ENCODE results near the gene MYBPC2.

MYBPC2 gene

GRCh38 chr19:50482916-50483315 lies 50.2 kb downstream of the MYBPC2 start:
- Histone ChIP-seq H3K36me3 (ENCODE audit: control insufficient read depth, insufficient read depth, low read length) (peaks cover 16% of the 10 kb centered on the region), H3K4me1 (ENCODE audit: control insufficient read depth, insufficient read depth, low read length) (no peaks in the 10 kb centered on the region), H3K4me3 (ENCODE audit: low read length) (no peak overlapping the region), H3K27ac (ENCODE audit: low read depth, low read length) (no peak overlapping the region), H3K27me3 (ENCODE audit: control insufficient read depth, insufficient read depth, low read length) (peaks cover 5% of the 10 kb centered on the region), H3K9ac (ENCODE audit: low read length) (no peak overlapping the region)

GRCh38 chr19:50485284-50485955 lies 52.7 kb downstream of the MYBPC2 start:
- no peaks in the 10 kb centered on the region for H3K4me1 ChIP-seq (ENCODE audit: control insufficient read depth, insufficient read depth, low read length)

GRCh38 chr19:50486823-50487515 lies 54.3 kb downstream of the MYBPC2 start:
- peaks cover 9% of the 10 kb centered on the region for H3K36me3 ChIP-seq (ENCODE audit: control insufficient read depth, insufficient read depth, low read length)
- H3K4me3 ChIP-seq (ENCODE audit: low read length): no peak overlapping the region
- H3K27ac ChIP-seq (ENCODE audit: low read depth, low read length): no peak overlapping the region
- H3K27me3 ChIP-seq (ENCODE audit: control insufficient read depth, insufficient read depth, low read length): peaks cover 12% of the 10 kb centered on the region
- no peaks in the 10 kb centered on the region for H3K4me1 ChIP-seq (ENCODE audit: control insufficient read depth, insufficient read depth, low read length)
- no peak overlapping the region for H3K9ac ChIP-seq (ENCODE audit: low read length)

More at GRCh38 chr19:50485284-50485955, 52.7 kb downstream of the MYBPC2 start:
- no peak overlapping the region for H3K9ac ChIP-seq (ENCODE audit: low read length)
- no peak overlapping the region for H3K27ac ChIP-seq (ENCODE audit: low read depth, low read length)
- peaks cover 5% of the 10 kb centered on the region for H3K27me3 ChIP-seq (ENCODE audit: control insufficient read depth, insufficient read depth, low read length)
- no peak overlapping the region for H3K4me3 ChIP-seq (ENCODE audit: low read length)
- peaks cover 9% of the 10 kb centered on the region for H3K36me3 ChIP-seq (ENCODE audit: control insufficient read depth, insufficient read depth, low read length)

- Histone ChIP-seq H3K27ac (ENCODE audit: low read depth, low read length) (no peak overlapping the region), H3K4me3 (ENCODE audit: low read length) (no peak overlapping the region), H3K27me3 (ENCODE audit: control insufficient read depth, insufficient read depth, low read length) (peaks cover 12% of the 10 kb centered on the region), H3K36me3 (ENCODE audit: control insufficient read depth, insufficient read depth, low read length) (peaks cover 3% of the 10 kb centered on the region), H3K4me1 (ENCODE audit: control insufficient read depth, insufficient read depth, low read length) (no peaks in the 10 kb centered on the region), H3K9ac (ENCODE audit: low read length) (no peak overlapping the region)
These were observed 55.9 kb downstream of the MYBPC2 start for GRCh38 chr19:50488389-50489194.

GRCh38 chr19:50489461-50490011 lies 56.8 kb downstream of the MYBPC2 start:
- H3K4me3 ChIP-seq (ENCODE audit: low read length): no peak overlapping the region
- H3K4me1 ChIP-seq (ENCODE audit: control insufficient read depth, insufficient read depth, low read length): no peaks in the 10 kb centered on the region
- H3K27me3 ChIP-seq (ENCODE audit: control insufficient read depth, insufficient read depth, low read length): peaks cover 12% of the 10 kb centered on the region
- no peak overlapping the region for H3K9ac ChIP-seq (ENCODE audit: low read length)
- no peak overlapping the region for H3K27ac ChIP-seq (ENCODE audit: low read depth, low read length)
- H3K36me3 ChIP-seq (ENCODE audit: control insufficient read depth, insufficient read depth, low read length): peaks cover 3% of the 10 kb centered on the region

- Histone ChIP-seq H3K27me3 (ENCODE audit: control insufficient read depth, insufficient read depth, low read length) (peaks cover 12% of the 10 kb centered on the region), H3K27ac (ENCODE audit: low read depth, low read length) (no peak overlapping the region), H3K36me3 (ENCODE audit: control insufficient read depth, insufficient read depth, low read length) (no peaks in the 10 kb centered on the region), H3K4me1 (ENCODE audit: control insufficient read depth, insufficient read depth, low read length) (no peaks in the 10 kb centered on the region), H3K9ac (ENCODE audit: low read length) (no peak overlapping the region), H3K4me3 (ENCODE audit: low read length) (no peak overlapping the region)
These were observed 57.7 kb downstream of the MYBPC2 start for GRCh38 chr19:50490411-50490811.

- H3K27ac ChIP-seq (ENCODE audit: low read depth, low read length): no peak overlapping the region
- no peak overlapping the region for H3K4me3 ChIP-seq (ENCODE audit: low read length)
- no peaks in the 10 kb centered on the region for H3K36me3 ChIP-seq (ENCODE audit: control insufficient read depth, insufficient read depth, low read length)
- no peak overlapping the region for H3K9ac ChIP-seq (ENCODE audit: low read length)
- H3K27me3 ChIP-seq (ENCODE audit: control insufficient read depth, insufficient read depth, low read length): peaks cover 12% of the 10 kb centered on the region
- no peaks in the 10 kb centered on the region for H3K4me1 ChIP-seq (ENCODE audit: control insufficient read depth, insufficient read depth, low read length)
These were observed 58.3 kb downstream of the MYBPC2 start for GRCh38 chr19:50490991-50491472.

- no peak overlapping the region for H3K9ac ChIP-seq (ENCODE audit: low read length)
- H3K4me3 ChIP-seq (ENCODE audit: low read length): no peak overlapping the region
These were observed 59.8 kb downstream of the MYBPC2 start for GRCh38 chr19:50492303-50493052.

GRCh38 chr19:50493171-50493570 lies 60.5 kb downstream of the MYBPC2 start:
- H3K27ac ChIP-seq (ENCODE audit: low read depth, low read length): no peak overlapping the region
- no peaks in the 10 kb centered on the region for H3K36me3 ChIP-seq (ENCODE audit: control insufficient read depth, insufficient read depth, low read length)
- no peak overlapping the region for H3K4me3 ChIP-seq (ENCODE audit: low read length)
- H3K27me3 ChIP-seq (ENCODE audit: control insufficient read depth, insufficient read depth, low read length): peaks cover 7% of the 10 kb centered on the region
- no peak overlapping the region for H3K9ac ChIP-seq (ENCODE audit: low read length)
- no peaks in the 10 kb centered on the region for H3K4me1 ChIP-seq (ENCODE audit: control insufficient read depth, insufficient read depth, low read length)

More at GRCh38 chr19:50492303-50493052, 59.8 kb downstream of the MYBPC2 start:
- Histone ChIP-seq H3K27me3 (ENCODE audit: control insufficient read depth, insufficient read depth, low read length) (peaks cover 10% of the 10 kb centered on the region), H3K4me1 (ENCODE audit: control insufficient read depth, insufficient read depth, low read length) (no peaks in the 10 kb centered on the region), H3K36me3 (ENCODE audit: control insufficient read depth, insufficient read depth, low read length) (no peaks in the 10 kb centered on the region), H3K27ac (ENCODE audit: low read depth, low read length) (no peak overlapping the region)

GRCh38 chr19:50494186-50495019 lies 61.7 kb downstream of the MYBPC2 start:
- Histone ChIP-seq H3K27ac (ENCODE audit: low read depth, low read length) (no peak overlapping the region), H3K36me3 (ENCODE audit: control insufficient read depth, insufficient read depth, low read length) (no peaks in the 10 kb centered on the region), H3K9ac (ENCODE audit: low read length) (no peak overlapping the region), H3K4me3 (ENCODE audit: low read length) (no peak overlapping the region), H3K4me1 (ENCODE audit: control insufficient read depth, insufficient read depth, low read length) (no peaks in the 10 kb centered on the region), H3K27me3 (ENCODE audit: control insufficient read depth, insufficient read depth, low read length) (peaks cover 7% of the 10 kb centered on the region)

GRCh38 chr19:50495020-50495531 lies 62.4 kb downstream of the MYBPC2 start:
- Histone ChIP-seq H3K27me3 (ENCODE audit: control insufficient read depth, insufficient read depth, low read length) (peaks cover 7% of the 10 kb centered on the region), H3K27ac (ENCODE audit: low read depth, low read length) (no peak overlapping the region), H3K9ac (ENCODE audit: low read length) (no peak overlapping the region), H3K36me3 (ENCODE audit: control insufficient read depth, insufficient read depth, low read length) (no peaks in the 10 kb centered on the region), H3K4me1 (ENCODE audit: control insufficient read depth, insufficient read depth, low read length) (no peaks in the 10 kb centered on the region), H3K4me3 (ENCODE audit: low read length) (no peak overlapping the region)

Data from rectal smooth muscle tissue (tissue), 1 donor.